ACHN (cell line): Measurements from ENCODE around the gene PHEX.

Experiments
- DNase-seq: peaks from one replicate; pipeline ENCODE4 v3.0.0-alpha.2; 2015
- in situ Hi-C: cut with HindIII; loops from 2 replicates; pipeline ENCODE4 v1.10.0; 2017; ENCODE audit warnings: low sequenced_read_pairs, low pct_ligation_motif_present, low pct_unique_long_range_greater_than_20kb

The PHEX gene

DNA sequence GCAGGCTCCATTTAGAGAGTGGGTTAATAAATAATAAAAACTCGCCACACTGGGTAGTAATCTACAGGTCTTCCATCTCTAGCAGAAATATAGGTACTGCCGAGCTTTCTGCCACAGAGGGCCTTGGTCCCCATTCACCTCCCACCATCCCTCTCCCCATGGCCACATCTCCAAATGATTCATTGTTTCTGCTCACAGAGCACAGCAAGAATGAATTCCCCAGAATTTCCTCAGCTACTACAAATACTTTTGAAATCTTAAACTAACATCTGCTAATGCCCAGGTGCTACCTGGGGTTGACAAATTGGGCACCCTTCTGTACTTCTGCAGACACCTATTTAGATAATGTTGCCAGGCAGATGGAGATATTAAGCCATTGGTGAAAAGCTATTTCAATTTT is 5.1 kb downstream of the PHEX start:
- in situ Hi-C loops, result no loop called here
- no peak for DNase-seq

DNA sequence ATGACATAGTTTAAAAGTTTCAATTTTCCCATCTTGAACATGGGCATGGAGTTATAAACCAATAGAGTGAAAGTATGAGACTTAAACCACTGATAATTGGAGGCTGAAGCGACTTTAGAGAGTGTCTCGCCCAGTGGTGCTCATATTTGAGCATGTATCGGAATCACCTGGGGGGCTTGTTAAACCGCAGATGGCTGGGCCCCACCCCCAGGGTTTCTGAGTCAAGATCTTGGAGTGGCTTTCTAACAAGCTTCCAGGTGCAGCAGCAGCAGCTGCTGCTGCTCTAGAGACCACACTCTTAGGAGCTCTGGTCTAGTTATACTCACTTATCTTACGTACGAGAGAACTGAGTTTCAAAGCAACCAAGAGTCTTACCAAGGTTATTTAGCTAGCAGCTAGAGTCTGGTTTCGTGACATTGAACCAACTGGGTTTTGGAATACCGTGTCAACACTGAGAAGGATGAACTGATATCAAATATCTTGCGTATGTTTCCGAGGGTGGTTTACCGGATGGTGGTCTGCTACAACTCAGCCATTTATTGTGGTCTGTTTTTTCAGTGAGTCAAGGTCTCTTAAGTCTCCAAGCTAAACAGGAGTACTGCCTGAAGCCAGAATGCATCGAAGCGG is 5.9 kb downstream of the PHEX start:
- DNase-seq, result no peak
- in situ Hi-C loops, result no loop called here

DNA sequence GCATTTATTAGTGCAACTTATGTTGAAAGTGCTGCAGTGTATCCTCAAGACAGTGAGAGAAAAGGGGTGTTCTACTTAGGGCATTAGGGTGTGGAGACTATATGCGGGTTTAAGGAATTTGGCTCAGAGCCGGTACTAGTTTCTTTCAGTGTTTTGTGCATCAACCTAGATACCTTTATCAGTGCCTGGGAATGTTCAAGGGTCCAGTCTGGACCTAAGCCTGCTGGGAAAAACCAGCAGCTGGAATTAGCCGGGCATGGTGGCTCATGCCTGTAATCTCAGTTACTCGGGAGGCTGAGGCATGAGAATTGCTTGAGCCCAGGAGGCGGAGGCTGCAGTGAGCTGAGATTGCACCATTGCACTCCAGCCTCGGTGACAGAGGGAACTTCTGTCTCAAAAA is 7.4 kb downstream of the PHEX start:
- in situ Hi-C loops, result no loop called here
- no peak for DNase-seq

DNA sequence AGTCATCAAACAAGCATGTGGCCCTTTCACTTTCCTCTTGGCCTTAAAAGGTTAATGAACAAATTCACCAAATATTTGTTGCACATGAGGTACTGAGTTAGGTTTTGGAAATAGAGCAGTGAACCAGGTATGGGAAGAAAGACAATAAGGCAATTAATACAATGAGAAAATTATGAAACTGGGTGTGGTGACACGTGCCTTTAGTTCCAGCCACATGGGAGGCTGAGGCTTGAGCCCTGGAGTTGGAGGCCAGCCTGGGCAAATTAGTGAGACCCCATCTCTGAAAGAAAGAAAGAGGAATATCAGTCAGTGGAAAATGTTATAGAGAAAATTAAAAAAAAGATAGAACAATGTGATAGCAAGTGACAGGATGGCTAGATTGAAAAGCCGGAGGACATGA is 8.1 kb downstream of the PHEX start:
- no peak for DNase-seq
- in situ Hi-C loops, result no loop called here

DNA sequence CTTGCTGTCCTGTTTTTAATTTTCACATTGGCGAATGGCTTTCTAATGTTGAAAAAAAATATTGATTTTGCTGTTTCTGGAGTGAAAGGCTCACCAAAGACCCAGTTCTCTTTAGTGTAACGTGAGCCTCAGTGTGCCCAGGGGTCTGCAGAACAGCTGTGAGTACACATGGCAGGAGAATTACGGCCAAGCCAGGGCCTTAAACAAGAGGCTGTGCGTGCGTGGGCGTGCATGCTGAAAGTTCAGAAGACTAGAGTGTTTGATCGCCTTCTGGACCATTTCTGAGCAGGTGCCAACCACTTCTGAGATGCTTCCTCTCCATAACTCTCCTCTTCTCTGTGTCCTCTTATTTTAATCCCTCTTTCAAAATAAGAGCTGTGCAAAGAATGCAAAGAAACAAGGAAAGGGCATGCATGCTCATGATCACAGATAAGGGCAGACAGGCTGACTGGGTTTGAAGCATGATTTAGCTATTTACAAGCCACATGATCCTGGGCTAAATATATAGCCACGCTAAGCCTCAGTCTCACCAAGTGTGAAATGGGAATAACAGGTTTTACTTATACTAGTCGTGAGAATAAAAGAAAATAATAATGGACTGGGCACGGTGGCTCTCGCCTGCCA is 9.9 kb downstream of the PHEX start:
- no peak for DNase-seq
- in situ Hi-C loops, result no loop called here

DNA sequence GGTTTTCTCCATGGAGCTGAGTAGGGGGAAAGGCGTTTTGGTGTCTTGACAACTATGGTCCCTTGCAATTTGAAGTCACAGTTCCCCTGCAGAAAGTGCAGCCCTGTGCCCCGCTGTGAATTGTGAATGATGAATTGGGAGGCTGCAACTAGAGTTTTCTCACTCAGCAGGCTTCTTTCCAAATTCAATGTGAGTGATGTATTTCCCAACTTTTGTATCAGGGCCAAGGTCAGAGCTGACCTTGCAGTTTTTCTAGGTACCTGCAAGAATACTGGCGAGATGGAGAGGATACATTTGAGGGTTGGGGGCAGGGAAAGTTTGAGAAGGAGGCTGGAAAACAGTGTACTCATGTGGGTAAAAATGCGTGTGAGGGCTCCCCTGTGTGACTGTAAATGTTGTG is 11.7 kb downstream of the PHEX start:
- in situ Hi-C loops, result no loop called here
- DNase-seq, result no peak

DNA sequence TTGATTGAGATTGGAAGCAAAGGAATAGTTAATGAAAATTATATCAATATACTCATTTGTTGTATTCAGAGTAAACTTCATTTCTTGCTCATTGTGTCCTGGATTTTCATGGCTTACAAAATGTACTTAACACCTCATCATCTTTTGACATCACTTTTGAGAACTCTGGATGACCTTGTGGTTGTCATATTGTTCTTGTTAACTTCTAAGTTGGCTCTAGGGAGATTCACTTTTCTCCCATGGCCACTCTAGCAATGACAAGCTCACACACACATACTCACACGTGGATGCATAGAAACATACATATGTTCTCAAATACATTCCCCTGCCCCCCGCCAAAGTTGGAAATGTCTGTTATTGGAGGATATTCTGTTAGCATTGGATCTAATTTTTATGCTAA is 15.3 kb downstream of the PHEX start:
- in situ Hi-C loops, result no loop called here

DNA sequence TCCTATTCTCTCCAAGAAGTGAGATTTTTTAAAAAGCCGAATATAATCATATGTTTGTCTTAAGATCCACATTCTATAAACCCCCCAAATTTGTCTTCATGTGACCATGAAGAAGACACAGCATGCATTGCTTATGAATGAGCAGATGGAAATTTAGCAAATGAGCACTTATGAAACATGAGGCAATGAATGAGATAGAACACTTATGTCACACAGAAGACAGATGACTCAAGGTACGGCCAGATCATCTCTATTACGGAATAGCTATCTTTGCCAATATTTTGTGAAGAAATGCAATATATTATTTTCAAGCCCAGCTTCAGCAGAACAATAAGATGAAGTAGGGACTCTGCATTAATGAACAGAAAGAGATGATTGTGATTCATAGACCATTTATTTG is 21.4 kb downstream of the PHEX start:
- in situ Hi-C loops, result no loop called here
- DNase-seq, result no peak

More for the DNA sequence above, 15.3 kb downstream of the PHEX start:
- DNase-seq, result no peak

DNA sequence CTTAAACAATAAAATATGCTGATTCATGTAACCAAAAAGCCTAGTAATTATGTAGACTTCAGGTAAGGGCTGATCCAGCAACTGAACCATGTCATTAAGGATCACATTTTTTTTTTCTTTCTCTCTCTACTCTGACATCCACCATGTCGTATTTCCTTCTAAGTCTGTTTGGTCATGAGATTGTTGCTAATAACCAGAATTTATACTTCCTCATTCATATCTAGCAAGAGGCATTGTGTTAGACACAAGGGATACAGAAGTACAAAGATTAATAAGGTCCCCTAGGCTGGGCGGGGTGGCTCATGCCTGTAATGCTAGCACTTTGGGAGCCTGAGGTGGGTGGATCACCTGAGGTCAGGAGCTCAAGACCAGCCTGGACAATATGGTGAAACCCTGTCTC is 24.1 kb downstream of the PHEX start:
- in situ Hi-C loops, result no loop called here
- no peak for DNase-seq

DNA sequence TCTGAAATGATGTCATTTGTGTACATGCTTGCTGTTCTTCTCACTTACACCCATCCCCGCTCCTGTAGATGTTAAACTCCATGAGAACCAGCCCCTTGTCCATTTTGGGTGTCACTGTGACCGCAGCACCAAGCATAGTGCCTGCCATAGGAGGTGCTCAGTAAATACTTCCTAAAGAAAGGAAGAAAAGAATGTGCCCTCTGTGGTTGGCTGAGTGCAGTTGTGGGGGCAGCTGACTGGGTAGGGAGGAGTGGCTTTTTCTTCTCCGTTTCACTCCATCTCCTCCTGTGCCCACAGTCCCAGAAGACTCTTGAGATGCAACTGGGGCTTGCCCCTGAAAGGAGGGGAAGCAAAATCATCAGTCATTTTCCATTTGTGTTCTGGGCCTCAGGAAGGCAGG is 25.5 kb downstream of the PHEX start:
- in situ Hi-C loops, result no loop called here
- DNase-seq, result no peak

DNA sequence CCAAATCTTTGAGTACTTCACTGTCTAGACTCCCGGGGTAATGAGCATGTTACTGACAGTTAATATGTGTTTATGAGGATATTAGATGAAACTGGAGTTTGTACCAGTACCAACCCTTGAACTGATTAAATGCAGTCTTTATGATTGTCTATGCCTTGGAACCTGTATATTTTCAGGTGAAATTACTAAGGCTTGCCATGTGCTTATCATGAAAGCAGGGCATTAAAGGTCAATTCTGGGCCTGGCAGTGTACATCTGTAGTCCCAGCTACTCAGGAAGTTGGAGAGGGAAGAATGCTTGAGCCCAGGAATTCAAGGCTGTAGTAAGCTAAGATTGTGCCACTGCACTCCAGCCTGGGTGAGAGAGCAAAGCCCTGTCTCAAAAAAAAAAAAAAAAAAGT is 27.6 kb downstream of the PHEX start:
- in situ Hi-C loops, result no loop called here
- DNase-seq, result no peak

DNA sequence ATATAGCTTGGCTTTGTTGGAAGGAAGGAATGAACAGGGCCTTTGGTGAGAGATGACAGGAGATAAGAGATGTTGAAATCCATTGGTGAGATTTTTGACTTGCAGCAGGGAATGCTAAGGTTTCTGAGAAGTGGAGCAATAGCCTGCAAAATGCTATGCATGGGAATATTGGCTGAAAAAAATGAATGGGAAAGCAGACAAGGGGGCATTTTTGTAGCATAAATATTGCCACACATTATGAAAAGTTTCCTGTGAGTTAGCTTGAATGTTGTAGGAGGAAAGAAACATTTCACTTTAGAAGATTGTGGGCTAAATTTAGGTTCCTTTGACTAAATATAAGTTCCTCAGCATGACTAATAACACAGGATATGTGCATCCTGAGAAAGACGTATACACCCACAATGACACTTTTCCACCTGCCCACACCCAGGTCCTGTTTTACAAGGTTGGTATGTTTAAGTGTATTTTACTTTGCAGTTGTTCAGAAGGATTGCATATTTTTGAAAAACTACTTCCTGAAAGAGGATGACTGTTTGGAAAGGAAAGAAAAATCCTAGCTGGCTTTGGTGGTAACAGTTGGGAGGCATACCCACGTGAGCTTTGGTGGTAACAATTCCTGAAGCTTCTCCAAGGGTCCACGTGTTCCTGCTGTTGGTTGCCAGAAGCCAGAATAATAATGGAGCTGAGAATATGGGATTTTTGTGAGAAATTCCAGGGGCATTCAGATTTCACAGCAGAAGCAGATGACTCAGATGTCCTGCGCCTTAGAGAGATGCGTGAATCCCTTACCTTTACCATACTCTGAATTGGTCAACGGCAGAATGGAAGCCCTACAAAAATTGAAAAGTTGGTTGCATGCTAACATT is 28.5 kb downstream of the PHEX start:
- in situ Hi-C loops, result no loop called here
- no peak for DNase-seq

DNA sequence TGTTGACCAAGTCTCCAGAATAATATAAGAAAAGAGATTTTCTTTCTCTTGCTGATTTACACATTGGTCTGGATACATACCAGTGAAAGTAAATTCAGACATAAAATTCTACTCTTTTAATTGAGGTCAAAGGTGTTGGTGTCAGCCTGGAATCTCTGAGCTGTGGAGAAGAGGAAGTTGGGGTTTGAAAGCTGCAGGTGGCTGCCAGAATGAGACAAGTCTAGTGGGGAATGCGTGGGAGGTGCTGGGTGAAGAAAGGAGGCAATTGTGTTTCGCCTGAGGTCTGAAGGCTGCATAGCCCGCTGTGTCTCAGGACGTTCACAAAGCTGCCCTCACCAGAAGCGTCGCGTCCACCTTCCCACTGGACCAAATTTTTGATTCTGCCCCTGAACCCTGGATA is 31.2 kb downstream of the PHEX start:
- in situ Hi-C loops, result no loop called here
- DNase-seq, result no peak

DNA sequence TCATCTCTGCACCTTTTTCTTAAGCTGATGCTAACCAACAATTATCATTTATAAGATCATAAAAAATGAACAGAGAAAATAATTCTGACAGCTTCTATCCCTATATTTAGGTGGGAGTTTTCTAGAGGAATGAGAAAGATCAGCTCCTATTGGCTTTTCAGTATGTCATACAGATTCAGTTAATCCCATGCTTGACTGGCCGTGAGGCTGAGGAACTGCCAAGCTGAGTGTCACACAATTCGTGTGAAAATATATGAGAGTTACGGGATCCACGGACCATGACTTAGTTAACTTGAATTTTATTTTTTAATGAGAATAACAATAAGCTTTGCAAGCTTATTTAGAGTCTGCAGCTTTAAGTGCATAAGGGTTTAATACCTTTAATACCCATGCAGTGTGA is 37.5 kb downstream of the PHEX start:
- in situ Hi-C loops, result no loop called here
- DNase-seq, result no peak

DNA sequence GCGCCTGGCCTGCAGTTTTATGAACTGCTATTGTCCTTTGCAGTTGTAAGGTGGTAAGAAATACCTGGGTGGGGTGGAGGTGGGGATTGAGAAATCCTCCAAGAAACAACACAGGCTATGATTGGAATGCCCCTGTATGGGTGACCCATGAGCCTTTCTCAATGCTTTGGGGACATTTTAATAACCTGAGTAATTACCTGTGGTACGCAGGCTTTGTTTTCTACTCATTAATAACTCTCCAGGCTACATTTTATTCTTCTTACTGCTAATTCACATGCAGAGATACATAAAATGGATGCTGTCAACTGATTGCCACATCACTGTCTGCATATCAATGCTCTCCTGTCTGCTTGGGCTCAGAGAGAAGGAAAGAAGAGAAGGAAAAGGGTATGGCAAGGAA is 41.8 kb downstream of the PHEX start:
- in situ Hi-C loops, result no loop called here
- no peak for DNase-seq

DNA sequence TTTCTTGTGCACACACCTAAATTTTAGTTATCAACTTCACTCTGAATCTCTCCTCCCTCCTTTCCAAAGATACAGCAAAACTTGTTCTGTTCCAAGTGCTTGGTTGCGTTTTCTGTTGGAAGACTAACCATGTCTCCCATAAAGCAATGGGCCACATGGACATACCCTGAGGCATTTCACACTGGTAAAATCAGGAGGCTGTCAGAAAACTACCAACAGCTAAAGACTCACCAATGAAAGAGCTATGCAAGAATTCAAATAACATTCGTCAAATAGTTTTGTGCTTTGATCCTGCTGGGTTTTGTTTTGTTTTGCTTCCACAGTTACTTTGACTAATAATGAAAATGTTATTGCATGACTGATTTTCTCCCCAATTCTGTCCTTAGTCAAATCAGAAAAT is 46.0 kb downstream of the PHEX start:
- in situ Hi-C loops, result no loop called here
- no peak for DNase-seq

DNA sequence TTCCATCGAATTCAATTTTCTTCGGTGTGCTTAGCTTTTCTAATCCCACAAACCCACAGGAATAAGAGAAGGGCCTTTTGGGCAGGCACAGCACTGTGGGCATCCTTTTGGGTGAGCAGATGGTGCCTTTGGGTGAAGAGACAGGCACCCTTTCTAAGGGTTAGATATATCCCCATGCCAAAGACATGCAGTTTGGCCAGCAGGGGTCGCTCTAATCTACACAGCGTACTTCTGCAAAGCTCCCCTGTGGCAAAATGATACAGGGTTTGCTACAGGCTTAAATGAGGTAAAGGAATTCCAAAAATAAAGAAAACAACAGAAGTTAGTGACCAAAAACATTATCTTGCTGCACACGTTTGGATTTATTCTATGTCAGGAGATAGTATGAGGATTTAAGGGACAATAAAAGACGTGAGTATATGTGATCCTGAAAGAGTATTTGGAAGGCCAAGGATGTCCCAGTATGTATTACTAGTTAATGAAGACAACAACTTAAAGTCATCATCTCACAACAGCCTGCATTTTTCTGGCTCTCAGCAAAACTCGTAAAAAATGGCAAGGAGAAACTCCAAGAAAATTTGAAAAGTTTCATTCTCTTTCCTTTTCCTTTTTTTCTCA is 49.5 kb downstream of the PHEX start:
- peak; percentile 50 for DNase-seq
- in situ Hi-C loops, result no loop called here

DNA sequence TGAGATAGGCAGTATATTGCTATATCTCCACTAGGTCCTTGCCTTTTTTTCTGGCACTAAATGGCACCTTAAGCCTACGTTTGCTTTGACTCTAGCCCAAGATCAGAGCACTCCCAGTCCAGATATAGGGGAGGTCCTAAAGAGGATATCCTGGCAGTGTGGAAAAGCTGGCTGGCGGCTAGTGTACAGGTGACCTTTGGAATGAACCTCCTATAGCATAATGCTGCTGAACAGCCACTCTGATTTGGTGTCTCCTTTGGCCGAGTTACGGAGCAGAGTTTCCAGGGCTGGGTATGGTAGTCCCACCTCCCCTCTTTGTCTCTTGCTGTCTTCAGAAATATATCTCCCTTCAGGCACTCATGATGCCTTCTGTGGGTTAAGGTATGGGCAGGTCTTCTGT is 53.9 kb downstream of the PHEX start:
- no peak for DNase-seq
- in situ Hi-C loops, result no loop called here

DNA sequence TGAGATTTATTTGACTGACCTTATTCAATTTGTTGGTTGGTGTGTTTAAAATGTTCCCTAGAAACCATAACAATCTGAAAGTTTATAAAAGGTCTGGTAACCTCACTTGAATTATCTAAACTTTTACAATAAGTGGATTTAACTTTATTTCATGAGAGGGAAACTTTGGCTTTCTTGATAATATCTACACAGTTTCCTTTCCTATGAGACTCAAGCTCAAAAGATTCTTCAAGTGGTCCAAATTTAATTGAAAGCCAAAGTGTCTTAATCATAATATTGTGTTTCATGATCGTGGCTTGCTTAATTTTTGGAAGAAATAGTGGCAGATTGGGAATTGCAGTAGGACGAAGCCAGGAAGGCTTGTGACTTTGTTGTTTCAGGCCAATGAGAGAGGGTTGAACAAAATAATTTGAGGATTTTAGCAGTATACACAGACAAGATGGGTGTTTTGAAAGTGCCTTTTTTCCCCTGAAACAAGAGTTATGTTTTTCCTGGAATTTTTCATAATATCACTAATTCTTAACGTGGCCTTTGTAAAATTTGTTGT is 55.0 kb downstream of the PHEX start:
- in situ Hi-C loops, result no loop called here
- DNase-seq, result no peak
